ENCODE measurements around the gene ABHD8.

ABHD8 gene

GRCh38 chr19:17246681-17247425, 56.4 kb downstream of the ABHD8 start:
- ChIA-PET CTCF (interaction anchor here (1.3 kb wide), 1 partner anchor 8 kb away, joined by 3 read pairs; no protein-coding TSS in a partner anchor), POLR2A (no interaction called here)
- H3K4me3 ChIP-seq (ENCODE audit: control insufficient read depth in 1 of 7, extremely low read depth in 1 of 7, insufficient read depth in 4 of 7, low read depth in 2 of 7, low read length in 6 of 7) = peak overlapping the region; percentile 40 to 79 (median 65)
- H3K27me3 ChIP-seq (replicated peaks in 2 of 5; ENCODE audit: control insufficient read depth in 4 of 5, insufficient read depth in 5 of 5, low read length in 4 of 5) = no peaks in the 10 kb centered on the region
- H3K36me3 ChIP-seq (ENCODE audit: control insufficient read depth in 4 of 4, insufficient read depth in 4 of 4, low read length in 3 of 4) = no peaks in the 10 kb centered on the region
- H3K4me1 ChIP-seq (ENCODE audit: control extremely low read depth in 1 of 4, control insufficient read depth in 4 of 4, insufficient read depth in 4 of 4, low read length in 3 of 4) = peaks cover 0 to 25% (median 24%) of the 10 kb centered on the region in 4 experiments
- no peaks in the 10 kb centered on the region for H3K9me3 ChIP-seq (ENCODE audit: control extremely low read depth in 1 of 5, control insufficient read depth in 4 of 5, insufficient read depth in 2 of 5, low read depth in 1 of 5, low read length in 4 of 5)
- 17% methylated on average over 13 of the region's 21 CpGs for WGBS (ENCODE audit: insufficient coverage)
- DNase-seq = no peak
- peak overlapping the region in 1 of 2 experiments; percentile 70 for H3K27ac ChIP-seq (ENCODE audit: insufficient read depth in 1 of 2, low read depth in 1 of 2, low read length in 2 of 2, poor library complexity in 1 of 2, severe bottlenecking in 2 of 2)

- CTCF ChIA-PET = no interaction called here
- Histone ChIP-seq H3K27ac (ENCODE audit: insufficient read depth in 1 of 2, low read depth in 1 of 2, low read length in 2 of 2, poor library complexity in 1 of 2, severe bottlenecking in 2 of 2) (peak within 1 kb of the TSS in 1 of 2 experiments; percentile 70), H3K27me3 (replicated peaks in 2 of 5; ENCODE audit: control insufficient read depth in 4 of 5, insufficient read depth in 5 of 5, low read length in 4 of 5) (no peaks in the 10 kb centered on the region), H3K4me3 (ENCODE audit: control insufficient read depth in 1 of 7, extremely low read depth in 1 of 7, insufficient read depth in 4 of 7, low read depth in 2 of 7, low read length in 6 of 7) (peak within 1 kb of the TSS; percentile 50 to 79 (median 69)), H3K36me3 (ENCODE audit: control insufficient read depth in 4 of 4, insufficient read depth in 4 of 4, low read length in 3 of 4) (peaks cover 0 to under 1% (median 0%) of the 10 kb centered on the region in 4 experiments), H3K4me1 (ENCODE audit: control extremely low read depth in 1 of 4, control insufficient read depth in 4 of 4, insufficient read depth in 4 of 4, low read length in 3 of 4) (peaks cover 0 to 25% (median 24%) of the 10 kb centered on the region in 4 experiments), H3K9me3 (ENCODE audit: control extremely low read depth in 1 of 5, control insufficient read depth in 4 of 5, insufficient read depth in 2 of 5, low read depth in 1 of 5, low read length in 4 of 5) (no peaks in the 10 kb centered on the region)
- POLR2A ChIA-PET = no interaction called here
- no peak for DNase-seq
- under 1% methylated on average over 47 of the region's 72 CpGs for WGBS (ENCODE audit: insufficient coverage)
These were observed 57.7 kb downstream of the ABHD8 start, which contains the start of gene NR2F6 for GRCh38 chr19:17245535-17245984. Gene NR2F6 (minus strand): TSS chr19:17245919. CDS start chr19:17245220, 699 bp downstream.

- Histone ChIP-seq H3K27me3 (replicated peaks in 2 of 5; ENCODE audit: control insufficient read depth in 4 of 5, insufficient read depth in 5 of 5, low read length in 4 of 5) (no peaks in the 10 kb centered on the region), H3K4me3 (ENCODE audit: control insufficient read depth in 1 of 7, extremely low read depth in 1 of 7, insufficient read depth in 4 of 7, low read depth in 2 of 7, low read length in 6 of 7) (peak overlapping the region; percentile 40 to 76 (median 69)), H3K4me1 (ENCODE audit: control extremely low read depth in 1 of 4, control insufficient read depth in 4 of 4, insufficient read depth in 4 of 4, low read length in 3 of 4) (peaks cover 0 to 25% (median 24%) of the 10 kb centered on the region in 4 experiments), H3K36me3 (ENCODE audit: control insufficient read depth in 4 of 4, insufficient read depth in 4 of 4, low read length in 3 of 4) (peaks cover 0 to 7% (median 0%) of the 10 kb centered on the region in 4 experiments), H3K9me3 (ENCODE audit: control extremely low read depth in 1 of 5, control insufficient read depth in 4 of 5, insufficient read depth in 2 of 5, low read depth in 1 of 5, low read length in 4 of 5) (no peaks in the 10 kb centered on the region), H3K27ac (ENCODE audit: insufficient read depth in 1 of 2, low read depth in 1 of 2, low read length in 2 of 2, poor library complexity in 1 of 2, severe bottlenecking in 2 of 2) (no peak overlapping the region)
- WGBS (ENCODE audit: insufficient coverage) = 1% methylated on average over 84 of the region's 100 CpGs
- ChIA-PET POLR2A (no interaction called here), CTCF (interaction anchor here (1.8 kb wide), 1 partner anchor 15 kb away, joined by 4 read pairs; no protein-coding TSS in a partner anchor)
- peak in 1 of 3 donors; percentile 19 for DNase-seq
These were observed 58.3 kb downstream of the ABHD8 start for GRCh38 chr19:17244618-17245534.

- peak overlapping the region in 6 of 7 experiments; percentile 44 to 76 (median 70) for H3K4me3 ChIP-seq (ENCODE audit: control insufficient read depth in 1 of 7, extremely low read depth in 1 of 7, insufficient read depth in 4 of 7, low read depth in 2 of 7, low read length in 6 of 7)
- ChIA-PET POLR2A (no interaction called here), CTCF (interaction anchor here (0.6 to 1.8 kb wide), 5 partner anchors 10 to 23 kb away, joined by 3 to 8 read pairs (median 3); partner anchors contain the start of genes OCEL1 and USHBP1)
- no peaks in the 10 kb centered on the region for H3K9me3 ChIP-seq (ENCODE audit: control extremely low read depth in 1 of 5, control insufficient read depth in 4 of 5, insufficient read depth in 2 of 5, low read depth in 1 of 5, low read length in 4 of 5)
- no peaks in the 10 kb centered on the region for H3K27me3 ChIP-seq (replicated peaks in 2 of 5; ENCODE audit: control insufficient read depth in 4 of 5, insufficient read depth in 5 of 5, low read length in 4 of 5)
- H3K36me3 ChIP-seq (ENCODE audit: control insufficient read depth in 4 of 4, insufficient read depth in 4 of 4, low read length in 3 of 4) = peaks cover 0 to 9% (median 0%) of the 10 kb centered on the region in 4 experiments
- 54% methylated on average over 35 of the region's 52 CpGs for WGBS (ENCODE audit: insufficient coverage)
- peaks cover 0 to 25% (median 24%) of the 10 kb centered on the region in 4 experiments for H3K4me1 ChIP-seq (ENCODE audit: control extremely low read depth in 1 of 4, control insufficient read depth in 4 of 4, insufficient read depth in 4 of 4, low read length in 3 of 4)
- no peak for DNase-seq
- H3K27ac ChIP-seq (ENCODE audit: insufficient read depth in 1 of 2, low read depth in 1 of 2, low read length in 2 of 2, poor library complexity in 1 of 2, severe bottlenecking in 2 of 2) = no peak overlapping the region
These were observed 59.2 kb downstream of the ABHD8 start for GRCh38 chr19:17243830-17244617.

GRCh38 chr19:17243211-17243829, 59.9 kb downstream of the ABHD8 start:
- peaks cover 0 to 25% (median 24%) of the 10 kb centered on the region in 4 experiments for H3K4me1 ChIP-seq (ENCODE audit: control extremely low read depth in 1 of 4, control insufficient read depth in 4 of 4, insufficient read depth in 4 of 4, low read length in 3 of 4)
- no peak overlapping the region for H3K4me3 ChIP-seq (ENCODE audit: control insufficient read depth in 1 of 7, extremely low read depth in 1 of 7, insufficient read depth in 4 of 7, low read depth in 2 of 7, low read length in 6 of 7)
- no peak for DNase-seq
- H3K27me3 ChIP-seq (replicated peaks in 2 of 5; ENCODE audit: control insufficient read depth in 4 of 5, insufficient read depth in 5 of 5, low read length in 4 of 5) = no peaks in the 10 kb centered on the region
- ChIA-PET CTCF (interaction anchor here (0.6 to 1.8 kb wide), 7 partner anchors 10 to 175 kb away, joined by 3 to 8 read pairs (median 3); partner anchors contain the start of genes OCEL1 and USHBP1), POLR2A (no interaction called here)
- peaks cover 0 to 10% (median under 1%) of the 10 kb centered on the region in 4 experiments for H3K36me3 ChIP-seq (ENCODE audit: control insufficient read depth in 4 of 4, insufficient read depth in 4 of 4, low read length in 3 of 4)
- no peak overlapping the region for H3K27ac ChIP-seq (ENCODE audit: insufficient read depth in 1 of 2, low read depth in 1 of 2, low read length in 2 of 2, poor library complexity in 1 of 2, severe bottlenecking in 2 of 2)
- WGBS (ENCODE audit: insufficient coverage) = 90% methylated on average over 6 of the region's 8 CpGs
- H3K9me3 ChIP-seq (ENCODE audit: control extremely low read depth in 1 of 5, control insufficient read depth in 4 of 5, insufficient read depth in 2 of 5, low read depth in 1 of 5, low read length in 4 of 5) = no peaks in the 10 kb centered on the region
